K562 treated with DMSO at 1 percent for 24 hours (cell line): ENCODE measurements around the gene WDR41. TPM values are rescaled to one million over a fixed set of nuclear protein-coding genes. Genes with fewer than 3 reads are reported as not detected.

Experiments used
- total RNA-seq: library from RNA; unstranded; fragments of 300-600 nt; gene quantifications from 2 replicates; pipeline ENCODE4 v1.2.3, GENCODE V29; 2022; ENCODE audit warnings: low read depth; ENCODE audit not compliant: insufficient read depth

WDR41 gene
- 25.1 and 37.0 TPM in 2 replicates for total RNA-seq

DNA sequence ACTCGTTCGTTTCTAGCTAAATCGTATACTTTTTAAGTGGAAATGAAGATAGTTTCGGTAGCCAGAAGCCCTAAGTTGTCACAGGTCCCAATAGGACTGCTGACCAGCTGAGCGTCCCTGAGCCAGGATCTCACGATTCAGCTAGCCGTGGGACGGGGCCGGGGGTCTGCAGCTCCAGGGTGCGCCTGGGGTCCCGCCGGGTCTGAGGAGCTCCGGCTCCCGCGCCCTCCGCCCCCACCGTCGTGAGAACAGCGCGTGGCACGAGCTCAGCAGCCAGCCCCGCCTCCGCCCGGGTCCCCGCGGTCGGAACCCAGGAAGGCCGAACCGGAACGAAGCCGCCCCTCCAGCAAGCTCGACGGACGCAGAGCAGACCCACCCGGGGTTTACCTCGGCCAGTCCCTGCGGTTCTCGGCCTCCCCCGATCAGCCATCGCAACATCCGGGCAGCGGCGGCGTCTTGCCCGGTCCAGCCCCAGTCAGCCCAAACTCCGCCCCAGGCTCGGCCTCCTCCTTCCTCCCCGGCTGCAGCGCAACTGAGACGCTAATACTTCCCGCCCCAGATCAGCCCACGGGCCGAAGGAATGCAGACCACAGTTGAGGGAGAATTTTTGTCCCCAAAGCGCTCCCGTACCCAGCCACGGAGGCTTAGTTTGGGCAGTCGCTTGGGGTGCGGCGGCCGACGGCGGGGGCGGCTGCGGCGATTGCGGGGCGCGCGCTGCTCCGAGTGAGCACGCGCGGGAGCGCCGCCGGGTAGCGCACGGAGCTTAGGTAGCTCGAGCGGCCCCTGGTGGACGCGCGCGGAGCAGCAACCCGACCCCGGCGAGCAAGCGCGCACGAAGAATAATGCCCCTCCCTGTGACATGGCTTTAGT, at the start of gene WDR41:
Gene WDR41, minus strand, starts transcription at position 534 of the 870 bp plus-strand sequence. Its CDS starts 96 bp downstream, at position 438.

Other genes starting within 250 kb of the WDR41 start
- 0.51 and 1.1 TPM in 2 replicates for gene OTP, start 146.4 kb upstream of the WDR41 start, total RNA-seq